ENCODE data around the gene CSTF3.

Gene CSTF3

DNA sequence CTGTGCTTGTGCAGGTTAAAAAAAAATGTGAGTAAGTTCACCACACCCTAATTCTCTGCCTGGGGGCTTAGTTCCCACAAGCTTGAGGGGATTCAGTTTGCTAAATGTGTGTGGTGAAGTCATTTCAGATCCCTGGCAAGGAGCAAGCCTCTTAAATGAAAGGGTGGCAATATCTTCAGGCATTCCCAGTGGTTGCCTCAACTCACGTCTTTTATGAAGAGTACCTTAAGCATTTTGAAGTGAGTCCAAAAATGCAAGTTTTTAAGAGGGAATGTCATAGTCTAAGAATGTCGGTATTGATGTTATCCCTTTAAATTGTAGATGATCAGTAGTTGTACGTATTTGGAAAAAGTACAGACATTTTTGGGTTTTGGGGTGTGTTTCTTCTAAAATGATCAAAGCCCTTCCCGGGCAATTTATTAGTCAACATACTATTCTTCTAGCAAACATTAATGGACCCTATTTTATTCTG, 117.0 kb downstream of the CSTF3 start:
- no peaks in the 10 kb centered on the region for H3K9me3 Mint-ChIP-seq
- ATAC-seq (no peak), DNase-seq (no peak)
- no peak overlapping the region for H3K4me3 Mint-ChIP-seq
- no peaks in the 10 kb centered on the region for H3K27me3 Mint-ChIP-seq
- peaks cover 24% of the 10 kb centered on the region for H3K4me1 Mint-ChIP-seq
- H3K27ac Mint-ChIP-seq: no peak overlapping the region

DNA sequence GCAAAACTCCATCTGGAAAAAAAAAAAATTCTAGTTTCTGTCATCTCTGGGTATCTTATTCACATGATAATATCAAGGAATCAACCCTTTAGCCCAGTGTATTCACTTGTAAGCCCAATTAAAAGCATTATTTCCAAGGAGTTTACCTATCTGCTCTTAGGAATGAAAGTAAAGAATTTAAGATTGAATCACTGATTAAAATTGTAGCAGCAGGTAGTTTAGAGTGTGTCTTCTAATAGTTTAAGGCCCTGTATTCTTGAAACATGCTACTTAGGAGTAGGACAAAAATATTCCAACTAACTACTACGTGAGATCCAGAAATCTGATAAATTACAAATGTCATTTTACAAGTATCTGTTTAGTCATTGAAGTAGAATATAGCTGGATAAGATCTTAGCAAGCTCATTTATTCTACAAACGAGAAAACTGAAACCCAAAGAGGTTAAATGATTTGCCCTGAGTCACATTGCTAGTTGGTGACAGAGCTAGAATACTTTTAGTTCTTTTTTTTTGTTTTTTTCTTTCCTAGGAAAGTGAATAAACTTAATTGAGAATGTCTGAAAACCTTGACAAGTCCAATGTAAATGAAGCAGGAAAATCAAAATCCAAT, 118.0 kb downstream of the CSTF3 start:
- Mint-ChIP-seq H3K27ac (no peak overlapping the region), H3K4me3 (no peak overlapping the region), H3K27me3 (no peaks in the 10 kb centered on the region), H3K9me3 (no peaks in the 10 kb centered on the region), H3K4me1 (peaks cover 32% of the 10 kb centered on the region)
- no peak for ATAC-seq
- DNase-seq: no peak

DNA sequence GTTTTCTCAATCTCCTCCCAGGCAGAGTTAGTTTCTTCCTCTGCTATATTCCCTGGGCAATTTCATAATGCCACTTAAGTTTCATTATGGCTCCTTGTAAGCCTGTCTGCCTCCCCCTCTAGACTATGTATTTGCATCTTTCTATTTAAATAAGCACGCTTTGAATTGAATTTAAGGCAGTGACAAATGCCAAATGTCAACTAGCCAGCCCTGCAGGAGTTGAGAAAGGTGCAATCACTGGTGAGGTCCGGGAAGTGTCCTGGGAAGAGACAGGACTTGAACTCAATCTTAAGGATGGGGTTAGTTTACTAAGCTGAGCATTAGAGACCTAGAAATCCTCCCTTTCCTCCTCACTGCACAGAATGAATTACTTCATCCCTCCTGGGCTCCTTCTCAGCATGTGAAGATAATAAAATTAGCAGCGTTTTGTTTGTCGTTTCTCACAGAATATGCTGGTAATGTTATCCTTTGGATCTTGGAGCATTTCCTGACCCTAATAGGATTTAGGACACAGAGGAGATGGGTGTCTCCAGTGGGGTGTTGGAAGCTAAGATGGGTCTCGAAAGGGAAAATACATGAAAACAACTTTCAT, 120.3 kb downstream of the CSTF3 start:
- peak; percentile 58 for ATAC-seq
- Mint-ChIP-seq H3K4me1 (peaks cover 32% of the 10 kb centered on the region), H3K27me3 (no peaks in the 10 kb centered on the region), H3K4me3 (peak overlapping the region; percentile 91), H3K9me3 (no peaks in the 10 kb centered on the region), H3K27ac (peak overlapping the region; percentile 67 to 91)
- DNase-seq: no peak

DNA sequence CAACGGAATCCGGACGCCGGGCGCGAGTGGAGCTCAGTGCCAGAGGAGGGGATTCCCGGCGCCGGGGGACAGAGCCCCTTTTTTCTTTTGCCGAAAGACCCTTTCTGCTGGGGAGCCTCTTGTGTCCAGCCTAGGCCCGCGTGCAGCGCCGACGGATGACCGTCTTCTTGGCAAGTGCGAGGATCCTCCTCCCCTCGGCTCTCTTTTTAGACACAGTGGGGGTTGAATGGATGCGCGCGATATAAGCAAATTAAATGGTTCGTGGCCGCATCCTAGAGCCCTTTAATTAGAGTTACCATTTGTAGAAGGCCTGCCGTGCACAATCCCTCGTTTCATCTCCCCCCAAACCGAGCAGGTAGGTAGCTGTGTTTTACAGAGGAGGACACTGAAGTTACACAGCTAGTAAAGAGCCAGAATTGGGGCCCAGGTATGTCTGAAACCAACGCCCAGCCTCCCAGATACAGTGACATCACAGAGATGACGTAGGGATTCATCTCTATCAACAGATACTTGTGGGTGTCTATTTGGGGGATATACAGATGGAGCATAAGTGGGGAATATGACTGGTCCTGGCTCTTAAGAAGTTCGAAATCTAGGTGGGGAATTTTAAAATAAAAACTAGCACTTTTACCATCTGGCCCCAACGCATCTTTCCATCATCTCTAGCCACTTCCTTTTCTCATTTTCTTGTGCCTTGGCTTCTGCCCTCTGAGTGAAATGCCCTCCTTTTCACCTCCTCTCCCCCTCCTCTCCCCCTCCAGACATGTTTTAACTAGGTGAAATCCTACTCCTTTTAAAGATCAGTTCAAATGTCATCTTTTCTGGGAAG, 121.0 kb downstream of the CSTF3 start:
- ATAC-seq: peak; percentile 87
- peak; percentile 42 to 74 for DNase-seq
- no peaks in the 10 kb centered on the region for H3K9me3 Mint-ChIP-seq

DNA sequence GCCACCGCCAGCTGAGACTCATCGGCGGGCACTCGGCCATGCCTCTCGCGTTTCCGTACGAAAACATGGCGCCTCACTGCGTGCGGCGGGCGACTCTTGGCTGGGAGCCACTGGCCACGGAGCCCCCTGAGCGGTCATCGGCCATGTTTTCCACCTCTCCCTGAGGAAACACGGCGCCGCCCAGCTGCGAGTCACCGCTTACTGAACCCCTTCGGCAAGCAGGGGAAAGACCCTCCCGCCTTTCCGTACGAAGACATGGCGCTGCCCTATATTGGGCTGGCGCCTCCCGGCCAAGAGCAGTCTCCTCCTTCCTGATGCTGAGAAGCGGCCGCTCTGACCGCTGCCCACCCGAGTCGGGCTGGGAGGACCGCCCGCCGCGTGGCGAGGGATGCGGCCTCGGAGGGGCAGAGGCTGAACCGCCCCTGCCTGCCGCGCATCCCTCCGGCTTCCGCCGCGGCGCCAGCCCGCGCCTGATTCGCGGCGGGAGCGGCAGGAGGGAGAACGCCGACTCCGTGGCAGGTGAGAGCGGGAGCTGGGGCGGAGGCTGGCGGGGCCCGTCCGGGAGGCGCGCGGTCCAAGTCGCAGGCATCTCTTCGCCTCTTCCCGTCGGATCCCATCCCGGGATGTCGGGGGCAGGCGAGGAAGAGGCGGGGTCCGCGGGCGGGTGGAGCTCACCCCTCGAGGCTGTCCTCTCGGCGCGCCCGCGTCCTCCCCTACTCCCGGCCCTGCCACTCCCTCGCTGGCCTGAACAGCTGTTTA, 121.8 kb downstream of the CSTF3 start, which contains the start of gene TCP11L1:
TCP11L1 (plus strand) TSS at position 299 of the 759 bp plus-strand sequence. CDS start 4,202 bp downstream, outside the sequence.
- DNase-seq (peak; percentile 80 to 87), ATAC-seq (peak; percentile 74)
- Mint-ChIP-seq H3K9me3 (no peaks in the 10 kb centered on the region), H3K4me3 (peak within 1 kb of the TSS; percentile 91), H3K4me1 (peaks cover 32% of the 10 kb centered on the region), H3K27ac (peak within 1 kb of the TSS; percentile 97), H3K27me3 (no peaks in the 10 kb centered on the region)

More for the DNA sequence above, 121.0 kb downstream of the CSTF3 start:
- peak overlapping the region; percentile 90 to 91 for H3K27ac Mint-ChIP-seq
- H3K4me3 Mint-ChIP-seq: peak overlapping the region; percentile 91
- H3K27me3 Mint-ChIP-seq: no peaks in the 10 kb centered on the region
- H3K4me1 Mint-ChIP-seq: peaks cover 32% of the 10 kb centered on the region

DNA sequence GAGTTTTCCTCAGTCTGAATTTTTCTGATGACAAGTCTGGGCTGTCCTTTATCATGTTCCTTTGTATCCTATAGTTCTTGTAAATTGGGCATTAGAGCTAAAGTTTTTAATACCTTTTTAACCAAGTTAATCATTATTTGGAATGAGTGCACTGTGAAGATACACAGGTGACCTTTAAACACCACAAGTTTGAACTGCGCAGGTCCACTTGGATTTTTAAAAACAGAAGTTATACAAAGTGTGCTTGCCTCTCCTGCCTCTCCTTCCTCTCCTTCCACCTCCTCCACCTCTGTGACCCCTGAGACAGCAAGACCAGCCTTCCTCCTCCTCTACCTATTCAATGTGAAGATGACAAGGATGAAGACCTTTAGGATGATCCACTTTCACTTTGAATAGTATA, 126.3 kb downstream of the CSTF3 start:
- Mint-ChIP-seq H3K9me3 (no peaks in the 10 kb centered on the region), H3K4me1 (peaks cover 7% of the 10 kb centered on the region), H3K27me3 (no peaks in the 10 kb centered on the region), H3K27ac (no peak overlapping the region), H3K4me3 (no peak overlapping the region)
- no peak for DNase-seq
- no peak for ATAC-seq

All from stimulated activated naive CD8-positive, alpha-beta T cell treated with anti-CD3 and anti-CD28 coated beads, Interleukin-15, amount 100 ng/mL, for 72 hours (primary cell).